ENCODE measurements around the gene TMCO5A.

DNA sequence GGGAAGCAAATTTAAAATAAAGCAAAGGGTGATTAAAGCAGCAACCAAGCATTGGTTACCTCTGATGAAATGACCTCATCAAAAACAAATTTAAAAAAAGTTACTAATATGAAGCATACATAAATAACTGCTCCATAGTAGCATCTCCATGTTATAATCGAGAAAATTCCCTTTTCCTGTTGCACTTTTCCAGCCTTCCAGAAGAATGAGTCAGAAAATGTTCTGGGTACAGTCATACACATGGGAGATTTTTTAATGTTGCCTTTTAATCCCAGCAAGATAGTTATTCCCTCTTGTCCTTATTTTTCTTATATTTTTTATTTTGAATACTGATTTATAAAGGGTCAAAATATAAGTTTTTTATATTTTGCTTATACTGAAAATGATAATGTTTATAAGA lies 2.6 kb upstream of the TMCO5A start:
- TF ChIP-seq, protein P1, sequence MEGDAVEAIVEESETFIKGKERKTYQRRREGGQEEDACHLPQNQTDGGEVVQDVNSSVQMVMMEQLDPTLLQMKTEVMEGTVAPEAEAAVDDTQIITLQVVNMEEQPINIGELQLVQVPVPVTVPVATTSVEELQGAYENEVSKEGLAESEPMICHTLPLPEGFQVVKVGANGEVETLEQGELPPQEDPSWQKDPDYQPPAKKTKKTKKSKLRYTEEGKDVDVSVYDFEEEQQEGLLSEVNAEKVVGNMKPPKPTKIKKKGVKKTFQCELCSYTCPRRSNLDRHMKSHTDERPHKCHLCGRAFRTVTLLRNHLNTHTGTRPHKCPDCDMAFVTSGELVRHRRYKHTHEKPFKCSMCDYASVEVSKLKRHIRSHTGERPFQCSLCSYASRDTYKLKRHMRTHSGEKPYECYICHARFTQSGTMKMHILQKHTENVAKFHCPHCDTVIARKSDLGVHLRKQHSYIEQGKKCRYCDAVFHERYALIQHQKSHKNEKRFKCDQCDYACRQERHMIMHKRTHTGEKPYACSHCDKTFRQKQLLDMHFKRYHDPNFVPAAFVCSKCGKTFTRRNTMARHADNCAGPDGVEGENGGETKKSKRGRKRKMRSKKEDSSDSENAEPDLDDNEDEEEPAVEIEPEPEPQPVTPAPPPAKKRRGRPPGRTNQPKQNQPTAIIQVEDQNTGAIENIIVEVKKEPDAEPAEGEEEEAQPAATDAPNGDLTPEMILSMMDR (IDR thresholded peaks at IDR 0.05), result no peak
- TF ChIP-seq ZFX (IDR thresholded peaks at IDR 0.05; ENCODE audit: borderline replicate concordance), result no peak
